GM20000 (cell line): Measurements from ENCODE around the gene SFRP4.

Experiments
- DNase-seq: peaks from one replicate; pipeline ENCODE4 v3.0.0; 2012; ENCODE audit warnings: low spot score
- TF ChIP-seq, protein P1 (sequence below): IDR thresholded peaks from 2 replicates; pipeline ENCODE4 v1.5.1; 2012; ENCODE audit warnings: mild to moderate bottlenecking, control low read depth; ENCODE audit errors: extremely low read depth, missing control alignments

The SFRP4 gene

DNA sequence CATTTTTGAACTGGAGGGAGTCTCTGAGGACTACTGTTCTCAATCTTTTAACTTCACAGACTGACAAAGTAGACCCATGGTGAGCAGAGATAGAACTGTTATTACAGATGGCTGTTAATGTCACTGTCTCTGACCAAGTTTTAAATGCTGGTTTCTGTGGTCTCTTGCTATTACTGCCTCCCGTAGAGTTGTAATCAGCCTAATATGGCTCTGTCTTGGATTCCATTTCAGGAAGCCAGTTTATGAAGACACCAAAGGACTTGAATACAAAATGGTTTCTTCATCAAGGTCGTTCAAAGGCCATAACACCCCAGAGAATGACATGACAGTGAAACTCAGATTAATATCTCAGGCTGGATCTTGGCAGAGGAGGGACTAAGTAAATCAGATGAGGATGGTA is 3.9 kb downstream of the SFRP4 start:
- no peak for DNase-seq
- TF ChIP-seq, protein P1, sequence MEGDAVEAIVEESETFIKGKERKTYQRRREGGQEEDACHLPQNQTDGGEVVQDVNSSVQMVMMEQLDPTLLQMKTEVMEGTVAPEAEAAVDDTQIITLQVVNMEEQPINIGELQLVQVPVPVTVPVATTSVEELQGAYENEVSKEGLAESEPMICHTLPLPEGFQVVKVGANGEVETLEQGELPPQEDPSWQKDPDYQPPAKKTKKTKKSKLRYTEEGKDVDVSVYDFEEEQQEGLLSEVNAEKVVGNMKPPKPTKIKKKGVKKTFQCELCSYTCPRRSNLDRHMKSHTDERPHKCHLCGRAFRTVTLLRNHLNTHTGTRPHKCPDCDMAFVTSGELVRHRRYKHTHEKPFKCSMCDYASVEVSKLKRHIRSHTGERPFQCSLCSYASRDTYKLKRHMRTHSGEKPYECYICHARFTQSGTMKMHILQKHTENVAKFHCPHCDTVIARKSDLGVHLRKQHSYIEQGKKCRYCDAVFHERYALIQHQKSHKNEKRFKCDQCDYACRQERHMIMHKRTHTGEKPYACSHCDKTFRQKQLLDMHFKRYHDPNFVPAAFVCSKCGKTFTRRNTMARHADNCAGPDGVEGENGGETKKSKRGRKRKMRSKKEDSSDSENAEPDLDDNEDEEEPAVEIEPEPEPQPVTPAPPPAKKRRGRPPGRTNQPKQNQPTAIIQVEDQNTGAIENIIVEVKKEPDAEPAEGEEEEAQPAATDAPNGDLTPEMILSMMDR: no peak

DNA sequence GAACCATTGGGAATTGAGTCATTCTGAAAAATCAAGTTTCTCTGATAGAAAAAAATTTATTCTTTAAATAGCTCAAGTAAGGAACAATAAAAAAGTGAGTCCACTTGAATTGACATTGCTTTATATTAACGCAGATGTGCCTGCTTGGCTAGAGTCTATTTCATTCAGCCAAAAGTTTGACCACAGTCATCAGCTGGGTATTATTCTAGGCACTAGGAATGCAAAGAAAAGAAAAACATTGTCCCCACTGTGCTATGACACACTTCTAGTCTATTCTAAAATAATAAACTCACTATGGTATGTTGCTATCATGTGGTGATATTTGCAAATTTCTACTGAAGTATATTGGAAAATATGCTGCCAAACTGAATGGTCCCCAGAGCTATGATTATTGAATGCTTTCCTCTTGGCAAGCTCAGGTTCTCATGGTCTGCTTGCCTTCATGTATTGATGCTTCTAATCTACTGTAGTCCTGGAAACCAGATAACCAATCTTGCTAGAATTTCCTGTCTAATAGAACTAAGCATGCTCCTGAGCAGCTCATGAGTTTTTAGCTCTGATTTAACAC is 8.3 kb downstream of the SFRP4 start:
- TF ChIP-seq, protein P1: no peak

DNA sequence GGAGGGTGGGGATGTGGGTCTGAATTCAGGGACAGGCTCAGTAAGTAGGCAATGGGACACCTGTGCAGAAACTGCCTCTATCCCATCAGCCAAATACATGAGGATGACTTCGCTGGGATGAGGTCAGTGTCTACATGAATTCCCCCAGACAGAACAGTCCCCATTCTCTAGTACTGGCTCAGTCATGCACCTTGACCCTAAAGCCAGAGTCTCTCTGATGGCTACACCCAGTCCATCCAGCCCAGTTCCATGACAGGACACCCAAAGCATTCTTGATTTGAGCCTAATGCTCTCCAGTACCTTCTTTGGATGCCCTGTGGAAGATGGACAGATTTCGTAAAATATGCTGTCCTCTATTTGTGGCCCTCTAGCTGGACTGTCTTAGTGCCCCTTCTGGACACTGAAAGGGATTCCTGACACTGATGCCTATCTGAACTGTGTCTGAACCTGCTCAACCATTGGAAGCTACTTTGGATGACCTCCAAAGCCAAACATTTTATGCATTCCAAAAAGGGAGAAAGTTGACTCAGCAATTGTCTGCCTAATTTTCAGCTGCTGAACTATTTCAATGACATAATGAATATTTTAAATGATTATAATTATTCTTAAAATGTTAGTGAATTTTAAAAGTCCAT is 14.6 kb downstream of the SFRP4 start:
- no peak for DNase-seq

More for the DNA sequence above, 8.3 kb downstream of the SFRP4 start:
- DNase-seq: no peak

GRCh38 chr7:37901236-37901827 is 15.3 kb downstream of the SFRP4 start:
- DNase-seq: peak; percentile 30
- TF ChIP-seq, protein P1: no peak

More for the DNA sequence above, 14.6 kb downstream of the SFRP4 start:
- TF ChIP-seq, protein P1: no peak

DNA sequence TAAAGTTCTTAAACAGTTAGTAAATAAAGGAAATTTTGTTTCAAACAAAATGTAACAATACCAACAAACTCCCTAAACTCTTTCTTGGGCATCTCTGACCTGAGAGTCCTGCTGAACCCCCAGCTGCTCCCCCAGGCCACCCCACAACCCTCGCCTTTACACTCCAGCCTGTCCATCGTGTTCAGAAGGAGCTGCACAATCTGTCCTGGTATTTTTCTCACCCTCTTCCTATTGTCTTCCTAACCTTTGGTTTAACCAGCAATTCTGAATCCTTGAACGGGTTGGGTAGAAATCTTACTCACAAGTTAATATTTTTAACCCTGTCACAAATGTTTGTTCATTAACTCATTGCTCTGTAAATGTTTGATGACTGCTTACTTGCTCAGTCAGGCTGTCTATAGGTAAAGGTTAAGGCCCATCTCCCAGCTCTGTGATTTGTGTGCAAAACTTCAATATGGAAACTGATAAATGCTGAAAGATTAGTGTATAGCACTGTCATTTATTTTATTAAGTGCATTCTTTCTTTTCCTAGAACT is 16.8 kb downstream of the SFRP4 start:
- no peak for DNase-seq
- TF ChIP-seq, protein P1: no peak

DNA sequence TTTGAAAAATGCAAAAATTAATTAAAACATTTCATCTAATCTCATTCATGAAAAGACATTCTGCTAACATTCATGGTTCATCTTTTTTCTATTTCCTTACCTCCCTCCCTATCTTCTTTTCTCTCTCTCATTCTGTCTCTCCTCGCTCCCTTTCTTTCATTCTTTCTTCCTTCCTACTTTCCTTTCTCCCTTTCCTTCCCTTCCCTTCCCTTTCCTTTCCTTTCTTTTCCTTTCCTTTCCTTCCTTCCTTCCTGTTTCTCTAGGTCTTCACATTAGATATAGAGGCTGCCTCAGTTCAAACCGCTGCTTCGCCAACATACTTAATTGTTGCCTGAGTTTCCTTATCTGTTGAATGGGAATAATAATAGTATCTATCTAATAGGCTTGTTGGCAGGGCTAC is 21.9 kb downstream of the SFRP4 start:
- TF ChIP-seq, protein P1: no peak
- no peak for DNase-seq

DNA sequence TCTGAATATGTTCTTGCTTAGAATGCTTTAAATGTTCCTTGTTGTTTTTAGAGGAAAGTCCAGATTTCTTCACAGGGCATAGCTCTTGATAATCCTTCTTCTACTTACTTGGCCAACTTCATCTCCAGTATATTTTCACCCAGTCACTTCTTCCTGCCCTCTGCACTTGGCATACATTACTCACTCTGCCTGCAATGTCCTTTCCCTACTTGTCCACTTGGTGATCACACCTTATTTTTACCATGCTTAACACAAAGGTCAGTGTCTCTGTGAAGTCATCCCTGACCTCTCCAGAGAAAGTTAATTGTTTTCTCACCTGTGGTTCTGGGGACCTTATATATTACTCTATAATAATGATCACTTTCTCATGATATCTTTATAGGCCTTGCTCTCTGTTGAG is 23.3 kb downstream of the SFRP4 start:
- DNase-seq: no peak
- TF ChIP-seq, protein P1: no peak
